Jurkat, Clone E6-1 (cell line): ENCODE results near the gene NCDN.
"Not testable (repeated sequence)": the region's sequence is repeated elsewhere in the genome, so short reads cannot be mapped to it uniquely, and the experiment has no call there.

Experiments
- DNase-seq: peaks from one replicate; pipeline ENCODE4 v3.0.0-alpha.2; 2011; ENCODE audit warnings: low read depth, low spot score
- H3K4me3 ChIP-seq: 2 replicates; pipeline ENCODE4 v1.5.1; 2011; ENCODE audit warnings: mild to moderate bottlenecking, low read length, control low read depth, moderate library complexity

Gene NCDN

DNA sequence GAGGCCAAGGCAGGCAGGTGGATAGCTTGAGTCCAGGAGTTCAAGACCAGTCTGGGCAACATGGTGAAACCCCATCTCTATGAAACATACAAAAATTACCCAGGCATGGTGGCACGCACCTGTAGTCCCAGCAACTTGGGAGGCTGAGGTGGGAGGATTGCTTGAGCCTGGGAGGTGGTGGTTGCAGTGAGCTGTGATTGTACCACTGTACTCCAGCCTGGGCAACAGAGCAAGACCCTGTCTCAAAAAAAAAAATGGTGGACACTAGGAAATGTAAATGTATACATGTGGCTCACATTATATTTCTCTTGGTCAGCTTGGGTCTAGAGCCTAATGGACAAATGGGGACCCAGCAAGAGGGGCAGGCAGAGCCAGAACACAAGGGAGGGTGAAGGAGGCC, 28.2 kb downstream of the NCDN start:
- H3K4me3 ChIP-seq, DNase-seq: not testable (repeated sequence)

DNA sequence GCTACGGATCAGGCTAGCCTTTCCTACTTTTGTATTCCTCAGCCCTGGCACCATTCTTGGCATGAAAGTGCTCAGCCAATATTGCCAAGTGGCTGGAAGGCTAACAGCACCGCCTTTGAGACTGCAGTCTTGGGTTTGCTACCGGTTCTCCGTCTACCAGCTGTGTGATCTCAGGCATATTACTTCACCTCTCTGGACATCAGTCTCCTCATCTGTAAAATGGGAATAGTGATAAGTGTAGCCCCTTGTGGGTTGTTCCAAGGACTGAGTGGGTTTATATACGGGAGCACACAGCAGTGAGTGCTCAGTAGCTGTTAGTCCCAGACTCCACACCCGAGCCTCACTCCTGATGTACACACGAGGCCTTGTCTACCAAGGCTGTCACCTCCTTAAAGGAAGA, 29.2 kb downstream of the NCDN start:
- no peak overlapping the region for H3K4me3 ChIP-seq
- no peak for DNase-seq

DNA sequence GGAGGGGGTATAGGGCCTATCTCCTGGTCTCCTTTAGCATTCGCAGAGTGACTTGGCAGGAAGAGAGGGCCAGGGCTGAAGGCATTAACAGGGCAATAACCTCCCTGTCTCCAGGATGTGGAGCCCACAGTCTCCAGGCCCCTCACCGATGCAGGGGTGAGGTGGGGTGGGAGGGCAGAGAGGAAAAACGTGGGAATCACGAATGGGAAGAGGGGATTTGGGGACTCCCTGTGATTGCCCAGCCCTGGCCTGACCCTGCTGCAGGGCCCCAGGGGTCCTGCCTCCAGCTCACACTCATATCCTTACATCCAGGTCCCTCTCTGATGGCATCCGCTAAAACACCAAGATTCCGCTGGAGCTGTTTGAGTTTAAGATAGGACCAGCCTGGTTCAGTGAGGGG, 30.1 kb downstream of the NCDN start:
- no peak for DNase-seq

DNA sequence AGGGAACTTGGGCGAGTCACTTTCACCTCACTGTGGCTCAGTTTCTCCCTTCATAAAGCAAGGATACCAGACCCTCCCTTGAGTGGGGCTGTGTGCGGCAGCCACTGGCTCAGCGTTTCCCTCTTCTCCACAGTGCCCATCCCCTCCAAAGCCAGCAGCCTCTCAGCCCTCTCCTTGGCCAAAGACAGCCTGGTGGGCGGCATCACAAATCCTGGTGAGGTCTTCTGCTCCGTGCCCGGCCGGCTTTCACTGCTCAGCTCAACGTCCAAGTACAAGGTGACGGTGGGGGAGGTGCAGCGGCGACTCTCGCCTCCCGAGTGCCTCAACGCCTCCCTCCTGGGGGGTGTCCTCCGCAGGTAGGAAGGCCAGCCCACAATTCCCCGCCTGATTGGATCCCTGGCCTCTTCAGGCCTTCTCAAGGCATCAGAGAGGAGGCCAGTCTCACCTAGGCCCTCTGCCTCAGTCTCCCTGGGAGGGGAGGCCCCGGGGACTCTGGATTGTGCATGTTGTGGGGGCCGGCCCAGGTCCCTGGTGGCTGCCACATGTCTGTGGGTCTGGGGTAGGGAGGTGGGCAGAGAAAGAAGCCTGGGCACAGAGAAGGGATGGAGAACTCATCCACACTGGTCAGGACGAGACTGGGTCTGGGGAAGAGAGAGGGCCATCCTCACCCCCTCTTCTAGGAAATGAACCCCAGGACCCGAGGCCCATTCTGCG, 30.8 kb downstream of the NCDN start:
- DNase-seq = no peak
- H3K4me3 ChIP-seq = no peak overlapping the region

More for the DNA sequence above, 30.1 kb downstream of the NCDN start:
- H3K4me3 ChIP-seq = no peak overlapping the region

DNA sequence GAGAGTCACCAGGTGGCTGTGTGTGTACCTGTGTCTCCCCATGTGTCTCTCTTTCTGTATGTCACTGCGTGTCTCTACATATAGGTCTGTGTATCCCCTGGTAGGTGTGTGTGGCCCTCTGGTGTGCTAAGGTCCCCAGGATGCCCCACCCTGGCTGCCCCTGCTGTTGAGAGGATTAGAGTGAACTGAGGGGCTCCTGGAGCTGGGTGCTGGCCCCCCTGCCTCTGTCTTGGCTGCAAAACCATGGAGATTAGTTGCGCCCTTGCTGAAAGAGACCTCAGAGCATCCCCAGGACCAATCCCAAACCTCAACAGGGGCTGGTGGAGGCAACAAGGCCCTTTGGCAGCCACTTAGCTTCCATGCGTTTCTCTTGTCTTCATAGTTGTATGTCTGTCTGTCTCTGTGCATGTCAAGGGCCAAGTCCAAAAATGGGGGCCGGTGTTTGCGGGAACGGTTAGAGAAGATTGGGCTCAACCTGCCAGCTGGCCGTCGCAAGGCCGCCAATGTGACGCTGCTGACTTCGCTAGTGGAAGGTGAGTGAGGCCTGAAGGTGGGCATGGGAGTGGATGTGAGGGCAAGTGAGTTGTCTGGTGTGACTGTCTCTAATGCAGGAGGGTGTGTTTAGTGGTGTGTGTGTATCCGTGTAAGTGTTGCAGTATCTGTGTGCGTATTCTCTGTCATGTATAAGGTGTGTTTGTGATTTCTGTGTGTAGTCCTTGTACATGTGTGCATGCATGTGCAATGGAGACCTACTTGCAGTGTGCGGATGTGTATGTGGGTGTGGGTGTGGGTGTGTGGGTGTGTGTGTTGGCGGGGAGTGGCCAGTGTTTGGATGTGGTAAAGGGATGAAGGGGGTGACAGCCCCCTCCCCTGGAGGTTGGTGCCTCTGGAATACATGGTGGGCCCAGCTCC, 32.2 kb downstream of the NCDN start:
- no peak for DNase-seq
- H3K4me3 ChIP-seq = no peak overlapping the region

- H3K4me3 ChIP-seq = no peak overlapping the region
- DNase-seq = no peak
Measured at GRCh38 chr1:35590476-35591040, 33.0 kb downstream of the NCDN start.

DNA sequence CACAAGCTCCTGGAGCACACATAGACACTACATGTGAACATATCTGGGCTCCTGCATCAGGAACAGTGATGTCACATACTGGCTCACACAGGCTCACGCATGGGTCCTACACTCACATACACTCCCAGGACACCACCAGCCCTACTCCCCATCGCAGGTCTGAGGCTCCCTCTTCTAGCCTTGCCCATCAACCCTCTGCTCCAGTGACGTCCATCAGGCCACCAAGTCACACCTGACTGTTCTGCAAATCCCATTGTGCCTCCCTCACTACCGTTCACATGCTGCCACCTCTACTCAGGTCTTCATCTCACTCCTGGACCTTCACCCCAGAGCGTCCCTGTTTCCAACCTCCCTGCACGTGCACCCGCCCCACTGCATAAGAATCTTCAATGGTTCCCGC, 33.6 kb downstream of the NCDN start:
- DNase-seq = no peak
- H3K4me3 ChIP-seq = no peak overlapping the region

GRCh38 chr1:35592991-35593769, 35.6 kb downstream of the NCDN start:
- no peak overlapping the region for H3K4me3 ChIP-seq
- peak; percentile 27 for DNase-seq

GRCh38 chr1:35594005-35594760, 36.6 kb downstream of the NCDN start:
- no peak for DNase-seq
- H3K4me3 ChIP-seq = no peak overlapping the region

GRCh38 chr1:35595684-35596083, 38.1 kb downstream of the NCDN start:
- no peak for DNase-seq
- H3K4me3 ChIP-seq = no peak overlapping the region

- DNase-seq = no peak
- H3K4me3 ChIP-seq = no peak overlapping the region
Measured at GRCh38 chr1:35597870-35598269, 40.3 kb downstream of the NCDN start.

GRCh38 chr1:35598895-35599294, 41.3 kb downstream of the NCDN start:
- H3K4me3 ChIP-seq = no peak overlapping the region
- DNase-seq = no peak

DNA sequence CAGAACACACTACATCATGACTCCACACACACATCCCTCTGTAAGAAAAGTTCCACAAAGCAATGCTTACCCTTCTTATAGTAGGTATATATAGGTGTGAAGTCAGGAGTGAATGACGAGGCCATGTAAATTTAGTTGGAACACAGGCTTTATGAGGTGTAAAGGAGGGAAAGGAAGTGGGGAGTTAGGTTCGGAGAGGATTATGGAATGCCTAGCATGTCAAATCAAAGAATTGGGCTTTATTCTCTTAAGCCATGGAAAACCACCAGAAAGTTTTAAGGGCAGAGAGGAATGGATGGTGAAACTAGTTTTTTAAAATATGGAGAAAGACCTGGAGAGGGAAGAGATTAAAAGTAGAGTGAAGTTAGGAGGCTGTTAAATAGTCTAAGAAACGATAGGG, 41.8 kb downstream of the NCDN start:
- no peak overlapping the region for H3K4me3 ChIP-seq
- DNase-seq = no peak

GRCh38 chr1:35600593-35600992, 43.0 kb downstream of the NCDN start:
- no peak for DNase-seq
- H3K4me3 ChIP-seq = no peak overlapping the region

DNA sequence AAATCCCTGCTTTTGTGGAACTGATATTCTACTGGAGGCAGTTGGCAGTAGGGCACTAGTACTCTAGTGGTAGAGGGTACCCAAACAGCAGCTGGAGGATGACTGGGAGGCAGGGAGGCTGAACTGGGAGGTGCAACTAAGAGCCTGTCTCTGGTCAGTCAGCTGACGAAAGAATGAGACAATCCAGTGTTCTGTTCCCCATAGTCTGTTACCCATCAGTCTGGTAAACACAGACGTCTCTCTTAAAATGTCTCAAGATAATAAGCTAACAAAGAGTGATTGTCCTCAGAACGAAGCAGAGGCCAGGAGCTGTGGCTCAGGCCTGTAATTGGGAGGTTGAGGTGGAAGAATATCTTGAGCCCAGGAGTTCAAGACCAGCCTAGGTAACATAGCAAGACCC, 45.9 kb downstream of the NCDN start:
- DNase-seq = no peak
- H3K4me3 ChIP-seq = no peak overlapping the region

GRCh38 chr1:35603941-35604340, 46.3 kb downstream of the NCDN start:
- no peak for DNase-seq
- no peak overlapping the region for H3K4me3 ChIP-seq

DNA sequence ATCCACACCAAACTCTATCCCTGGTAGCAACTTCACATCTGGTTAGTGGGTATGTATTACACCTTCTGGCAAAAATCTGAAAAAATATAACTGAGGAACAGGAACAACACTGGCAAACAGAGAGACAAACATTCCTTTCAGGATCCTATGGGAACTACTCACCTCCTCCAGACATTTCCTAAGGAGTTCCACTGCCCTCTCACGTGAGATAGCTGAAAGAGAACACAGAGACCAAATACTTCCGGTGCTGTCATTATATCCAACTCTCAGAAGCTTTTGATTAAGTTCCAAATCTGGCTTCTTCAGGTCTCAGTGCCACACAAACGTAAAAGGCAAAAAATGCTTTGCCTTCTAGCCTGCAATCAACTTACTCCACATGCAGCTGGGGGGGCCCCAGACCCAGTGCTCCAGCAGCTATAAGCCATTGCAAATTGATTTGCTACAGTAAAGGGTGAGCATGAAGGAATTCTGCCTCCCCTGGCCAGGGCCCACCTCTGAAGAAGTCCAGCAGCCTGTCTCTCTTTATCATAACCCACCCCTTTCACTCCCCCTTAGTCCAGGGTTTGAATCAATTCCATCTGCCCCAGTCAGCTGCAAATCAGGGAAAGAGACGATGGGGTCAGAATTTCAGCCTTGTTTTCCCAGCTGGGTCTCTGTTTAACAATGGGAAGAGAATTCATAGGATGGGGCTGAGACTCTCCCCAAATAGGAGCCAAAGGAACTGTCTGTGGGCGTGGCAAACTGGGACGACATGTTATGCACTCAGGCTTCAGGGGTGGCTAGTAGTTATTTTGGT, 47.7 kb downstream of the NCDN start:
- DNase-seq = no peak
- no peak overlapping the region for H3K4me3 ChIP-seq

- H3K4me3 ChIP-seq = no peak overlapping the region
- no peak for DNase-seq
Measured at GRCh38 chr1:35605867-35606182, 48.2 kb downstream of the NCDN start.
